Osteocyte (in vitro differentiated cells): ENCODE results near the gene ALG12. TPM values are rescaled to one million over a fixed set of nuclear protein-coding genes. Genes with fewer than 3 reads are reported as not detected.

Experiments used
- DNase-seq: peaks from one replicate; pipeline ENCODE4 v3.0.0; 2021; ENCODE audit warnings: mixed read lengths; ENCODE audit not compliant: unreplicated experiment; ENCODE audit errors: extremely low spot score
- H3K27ac Mint-ChIP-seq: one replicate; pipeline ENCODE4 v1.8.0; 2021; ENCODE audit warnings: mild to moderate bottlenecking, mixed read lengths; ENCODE audit not compliant: unreplicated experiment
- H3K27me3 Mint-ChIP-seq: one replicate; pipeline ENCODE4 v1.8.0; 2021; ENCODE audit warnings: mixed read lengths; ENCODE audit not compliant: unreplicated experiment
- H3K36me3 Mint-ChIP-seq: one replicate; pipeline ENCODE4 v1.8.0; 2021; ENCODE audit warnings: mixed read lengths; ENCODE audit not compliant: unreplicated experiment
- H3K4me1 Mint-ChIP-seq: one replicate; pipeline ENCODE4 v1.8.0; 2021; ENCODE audit warnings: mixed read lengths; ENCODE audit not compliant: unreplicated experiment
- H3K4me3 Mint-ChIP-seq: one replicate; pipeline ENCODE4 v1.8.0; 2021; ENCODE audit warnings: mild to moderate bottlenecking, moderate library complexity, mixed read lengths; ENCODE audit not compliant: unreplicated experiment
- H3K9me3 Mint-ChIP-seq: one replicate; pipeline ENCODE4 v1.8.0; 2021; ENCODE audit warnings: mixed read lengths; ENCODE audit not compliant: unreplicated experiment
- CTCF ChIP-seq: fragments of 200-600 bp; sonication (generic); IDR thresholded peaks from 2 replicates; pipeline ENCODE4 v1.5.0; 2021; ENCODE audit warnings: antibody characterized with exemption, mild to moderate bottlenecking, moderate library complexity
- total RNA-seq: library from RNA; stranded (reverse); gene quantifications from 2 replicates; pipeline ENCODE4 v1.2.1, GENCODE V29; 2021

The ALG12 gene
- total RNA-seq, 1 donor from 2014 or later, result 27.1 TPM

- Mint-ChIP-seq H3K27me3 (no peaks in the 10 kb centered on the region), H3K27ac (no peak overlapping the region), H3K9me3 (no peaks in the 10 kb centered on the region), H3K4me1 (peaks cover 20% of the 10 kb centered on the region), H3K36me3 (no peaks in the 10 kb centered on the region), H3K4me3 (no peak overlapping the region)
- no peak for DNase-seq
- no peak for TF ChIP-seq CTCF
Observed at GRCh38 chr22:49954354-49954753, 36.1 kb upstream of the ALG12 start.

- no peaks in the 10 kb centered on the region for H3K36me3 Mint-ChIP-seq
- no peak for TF ChIP-seq CTCF
- H3K4me3 Mint-ChIP-seq, result no peak overlapping the region
- DNase-seq, result no peak
- H3K4me1 Mint-ChIP-seq, result peaks cover 18% of the 10 kb centered on the region
- no peaks in the 10 kb centered on the region for H3K27me3 Mint-ChIP-seq
- no peak overlapping the region for H3K27ac Mint-ChIP-seq
- H3K9me3 Mint-ChIP-seq, result no peaks in the 10 kb centered on the region
Observed at GRCh38 chr22:49953680-49954344, 35.6 kb upstream of the ALG12 start.

DNA sequence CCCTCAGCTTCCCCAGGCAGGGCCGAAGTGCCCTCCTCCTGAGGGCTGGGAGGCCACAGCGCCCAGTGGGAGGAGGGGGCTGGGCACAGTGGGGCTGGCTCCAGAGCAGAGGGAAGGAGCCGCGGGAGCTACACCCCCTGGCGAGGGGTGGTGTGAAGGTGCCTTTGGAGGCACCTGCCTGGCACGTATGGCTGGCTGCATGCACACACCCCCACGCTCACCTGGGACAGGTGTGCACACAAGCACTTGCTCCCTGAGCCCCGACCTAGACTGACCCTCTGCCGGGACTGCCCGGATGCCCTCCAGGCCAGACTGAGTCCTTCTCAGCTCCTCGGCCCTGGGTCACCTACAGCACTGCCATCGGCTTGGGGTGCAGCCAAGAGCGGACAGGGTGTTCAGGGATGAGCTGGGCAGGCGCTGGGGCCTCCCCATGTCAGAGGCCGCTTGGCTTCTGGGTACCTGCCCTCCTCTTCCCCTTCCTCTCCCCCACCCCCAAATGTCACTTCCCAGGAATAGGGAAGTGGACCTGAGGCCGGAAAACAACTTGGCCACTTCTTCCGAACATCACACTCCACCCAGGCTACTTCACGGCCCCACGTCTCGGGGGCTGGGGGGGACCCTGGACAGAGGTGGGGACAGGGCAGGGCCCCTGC lies 34.9 kb upstream of the ALG12 start:
- H3K4me1 Mint-ChIP-seq, result peaks cover 17% of the 10 kb centered on the region
- no peaks in the 10 kb centered on the region for H3K36me3 Mint-ChIP-seq
- H3K27ac Mint-ChIP-seq, result no peak overlapping the region
- H3K27me3 Mint-ChIP-seq, result no peaks in the 10 kb centered on the region
- no peak for TF ChIP-seq CTCF
- DNase-seq, result no peak
- H3K4me3 Mint-ChIP-seq, result no peak overlapping the region
- no peaks in the 10 kb centered on the region for H3K9me3 Mint-ChIP-seq

- H3K4me3 Mint-ChIP-seq, result no peak overlapping the region
- peaks cover 17% of the 10 kb centered on the region for H3K4me1 Mint-ChIP-seq
- no peaks in the 10 kb centered on the region for H3K27me3 Mint-ChIP-seq
Observed at GRCh38 chr22:49951986-49952896, 34.0 kb upstream of the ALG12 start.

More at GRCh38 chr22:49951986-49952896, 34.0 kb upstream of the ALG12 start:
- DNase-seq, result no peak
- H3K36me3 Mint-ChIP-seq, result no peaks in the 10 kb centered on the region
- H3K27ac Mint-ChIP-seq, result peak overlapping the region; percentile 80
- no peaks in the 10 kb centered on the region for H3K9me3 Mint-ChIP-seq
- no peak for TF ChIP-seq CTCF
